Body of pancreas (tissue), 4 donors: ENCODE measurements around the gene MUC5AC. TPM values are rescaled to one million over a fixed set of nuclear protein-coding genes. Genes with fewer than 3 reads are reported as not detected.

Experiments used
- ATAC-seq: fragments of 150-250 bp; one replicate; pipeline ENCODE4 v1.9.1; 2016
- DNase-seq, 4 donors: peaks; one replicate each; pipeline ENCODE4 v3.0.0-alpha.2; 2019
- H3K27ac ChIP-seq, 4 donors: fragments of 200-600 bp; sonication (generic); 1 replicate in 3 of 4; 2 replicates in 1 of 4; pipeline versions ENCODE4 v1.5.1 to v1.6.1; 2016 to 2019; ENCODE audit warnings: mild to moderate bottlenecking in 1 of 4, mixed read lengths in 1 of 4, moderate library complexity in 1 of 4
- H3K27me3 ChIP-seq, 2 donors: fragments of 200-600 bp; sonication (generic); one replicate each; pipeline ENCODE4 v1.6.0; 2016; ENCODE audit warnings: mild to moderate bottlenecking in 1 of 2
- H3K36me3 ChIP-seq, 2 donors: fragments of 200-600 bp; sonication (generic); replicated peaks in 1 of 2; 2 replicates each; pipeline ENCODE4 v1.5.1; 2016; ENCODE audit warnings: low read depth in 2 of 2; ENCODE audit not compliant: insufficient read depth in 1 of 2
- H3K4me1 ChIP-seq: fragments of 200-600 bp; sonication (generic); one replicate; pipeline ENCODE4 v1.6.0; 2016
- H3K4me3 ChIP-seq, 2 donors: fragments of 200-600 bp; sonication (generic); 1 replicate in 1 of 2; 2 replicates in 1 of 2; pipeline ENCODE4 v1.5.1; 2016 to 2019
- H3K9me3 ChIP-seq, 3 donors: fragments of 200-600 bp; sonication (generic); 1 replicate in 2 of 3; 2 replicates in 1 of 3; pipeline ENCODE4 v1.5.1; 2016
- CTCF ChIP-seq, 7 experiments: fragments of 450-650 bp in 4 of 7; fragments of 200-600 bp in 3 of 7; sonication (generic) in 3 of 7; IDR thresholded peaks; one replicate each; pipeline ENCODE4 v1.5.1; 2016 to 2019; ENCODE audit warnings: antibody characterized with exemption in 7 of 7
- POLR2A ChIP-seq, 3 donors: fragments of 450-650 bp; IDR thresholded peaks; one replicate each; pipeline ENCODE4 v1.6.1; 2016; ENCODE audit warnings: antibody characterized with exemption in 3 of 3, mild to moderate bottlenecking in 2 of 3
- WGBS, 2 donors: methylation state at CpG; one replicate each; pipeline ENCODE4 v1.1.5; 2017; 5-methylcytosine and 5-hydroxymethylcytosine counted together
- intact Hi-C: fragments of 100-400 bp; cut with DNase I; formaldehyde crosslinking; loops from one replicate; pipeline ENCODE4 v1.15.1; 2023
- total RNA-seq, 2 donors: library from RNA; depleted of rRNA; stranded (reverse); fragments of >200 nt; gene quantifications; one replicate each; pipeline ENCODE4 v1.1.0, GENCODE V29; 2016

MUC5AC gene
- total RNA-seq, 2 donors from 2014 or later: under 0.01 to 1.8 TPM

GRCh38 chr11:1202154-1202775 is 44.5 kb downstream of the MUC5AC start:
- intact Hi-C loops: loop anchor here (10.0 kb wide), 1 partner anchor 193 kb away; no protein-coding TSS in a partner anchor
- ATAC-seq (peak; percentile 45), DNase-seq (peak in 1 of 4 donors; percentile 17)
- Histone ChIP-seq H3K27ac (no peak overlapping the region), H3K4me3 (no peak overlapping the region), H3K4me1 (peaks cover 6% of the 10 kb centered on the region), H3K9me3 (no peaks in the 10 kb centered on the region), H3K27me3 (peaks cover 0 to 25% of the 10 kb centered on the region in 2 donors), H3K36me3 (no peaks in the 10 kb centered on the region)
- WGBS, 2 donors: 36 to 44% methylated on average over 9 to 14 of the region's 18 CpGs
- no peak for TF ChIP-seq CTCF (IDR thresholded peaks at IDR 0.05)
- TF ChIP-seq POLR2A (IDR thresholded peaks at IDR 0.05): no peak

GRCh38 chr11:1202776-1203504 is 45.2 kb downstream of the MUC5AC start:
- TF ChIP-seq POLR2A (IDR thresholded peaks at IDR 0.05) (no peak), CTCF (IDR thresholded peaks at IDR 0.05) (peak; percentile 79 to 94 (median 87))
- 9 to 15% methylated on average over 16 to 23 of the region's 32 CpGs for WGBS, 2 donors
- intact Hi-C loops: loop anchor here (10.0 kb wide), 1 partner anchor 192 kb away; no protein-coding TSS in a partner anchor
- ATAC-seq (peak; percentile 80), DNase-seq (peak; percentile 53 to 75 (median 67))
- Histone ChIP-seq H3K27ac (no peak overlapping the region), H3K4me3 (no peak overlapping the region), H3K9me3 (no peaks in the 10 kb centered on the region), H3K4me1 (peaks cover 6% of the 10 kb centered on the region), H3K36me3 (no peaks in the 10 kb centered on the region), H3K27me3 (peaks cover 0 to 24% of the 10 kb centered on the region in 2 donors)

- Histone ChIP-seq H3K36me3 (no peaks in the 10 kb centered on the region), H3K27ac (no peak overlapping the region), H3K4me1 (peaks cover 6% of the 10 kb centered on the region), H3K27me3 (peaks cover 0 to 17% of the 10 kb centered on the region in 2 donors), H3K9me3 (no peaks in the 10 kb centered on the region), H3K4me3 (no peak overlapping the region)
- intact Hi-C loops: loop anchor here (10.0 kb wide), 1 partner anchor 191 kb away; no protein-coding TSS in a partner anchor
- no peak for ATAC-seq
- 48 to 49% methylated on average over 14 to 20 of the region's 30 CpGs for WGBS, 2 donors
- peak in 2 of 4 donors; percentile 11 to 14 for DNase-seq
- no peak for TF ChIP-seq CTCF (IDR thresholded peaks at IDR 0.05)
- TF ChIP-seq POLR2A (IDR thresholded peaks at IDR 0.05): no peak
Observed at GRCh38 chr11:1203505-1204271, 45.9 kb downstream of the MUC5AC start.

GRCh38 chr11:1204381-1205101 is 46.8 kb downstream of the MUC5AC start:
- H3K36me3 ChIP-seq: no peaks in the 10 kb centered on the region
- no peak overlapping the region for H3K4me3 ChIP-seq
- DNase-seq: peak in 2 of 4 donors; percentile 4 to 9
- ATAC-seq: no peak
- no peak overlapping the region for H3K27ac ChIP-seq
- no peaks in the 10 kb centered on the region for H3K9me3 ChIP-seq
- peaks cover 0 to 12% of the 10 kb centered on the region in 2 donors for H3K27me3 ChIP-seq
- WGBS, 2 donors: 73 to 79% methylated on average over 3 to 22 of the region's 22 CpGs
- H3K4me1 ChIP-seq: peaks cover 6% of the 10 kb centered on the region
- intact Hi-C loops: loop anchor here (10.0 kb wide), 1 partner anchor 190 kb away; no protein-coding TSS in a partner anchor
- TF ChIP-seq POLR2A (IDR thresholded peaks at IDR 0.05): no peak
- TF ChIP-seq CTCF (IDR thresholded peaks at IDR 0.05): no peak
